NK-92 (cell line): ENCODE results near the gene DDX19B.
"Not testable (repeated sequence)": the region's sequence is repeated elsewhere in the genome, so short reads cannot be mapped to it uniquely, and the experiment has no call there.

Experiments used
- DNase-seq: peaks from one replicate; lab custom pipeline; 2025; ENCODE audit not compliant: unreplicated experiment; lab: John Stamatoyannopoulos, UW

DDX19B gene

DNA sequence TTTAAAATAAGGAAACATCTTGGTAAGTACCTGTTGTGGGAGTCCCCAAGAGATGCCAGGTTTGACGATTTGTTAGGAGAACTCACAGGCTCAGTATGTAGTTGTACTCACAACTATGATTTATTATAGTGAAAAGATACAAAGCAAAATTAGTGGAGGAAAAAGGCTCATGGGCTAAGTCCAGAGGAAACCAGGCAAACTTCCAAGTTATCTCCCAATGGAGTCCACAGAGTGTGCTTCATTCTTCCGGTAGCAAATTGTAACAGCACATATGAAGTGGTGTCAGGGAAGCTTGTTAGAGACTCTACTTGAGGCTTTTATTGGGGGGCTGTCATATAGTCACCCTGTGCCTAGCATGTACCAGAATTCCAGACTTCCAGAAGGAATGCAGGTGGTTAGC is 50.0 kb downstream of the DDX19B start:
- DNase-seq: no peak

DNA sequence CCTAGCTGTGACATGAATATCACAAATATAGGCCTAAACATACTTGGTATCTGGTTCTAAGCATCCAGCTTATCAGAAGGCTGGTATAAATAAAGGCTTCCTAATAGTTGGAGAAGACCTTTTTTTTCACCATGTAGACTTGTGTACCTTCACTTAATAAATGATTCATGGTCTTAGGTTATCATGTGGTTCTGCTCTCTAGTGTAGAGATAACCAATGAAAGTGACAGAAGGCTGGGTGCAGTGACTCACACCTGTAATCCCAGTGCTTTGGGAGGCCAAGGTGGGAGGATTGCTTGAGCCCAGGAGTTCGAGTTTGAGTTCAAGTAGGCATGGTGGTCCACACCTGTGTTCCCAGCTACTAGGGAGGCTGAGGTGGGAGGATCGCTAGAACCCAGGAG is 50.8 kb downstream of the DDX19B start:
- no peak for DNase-seq

DNA sequence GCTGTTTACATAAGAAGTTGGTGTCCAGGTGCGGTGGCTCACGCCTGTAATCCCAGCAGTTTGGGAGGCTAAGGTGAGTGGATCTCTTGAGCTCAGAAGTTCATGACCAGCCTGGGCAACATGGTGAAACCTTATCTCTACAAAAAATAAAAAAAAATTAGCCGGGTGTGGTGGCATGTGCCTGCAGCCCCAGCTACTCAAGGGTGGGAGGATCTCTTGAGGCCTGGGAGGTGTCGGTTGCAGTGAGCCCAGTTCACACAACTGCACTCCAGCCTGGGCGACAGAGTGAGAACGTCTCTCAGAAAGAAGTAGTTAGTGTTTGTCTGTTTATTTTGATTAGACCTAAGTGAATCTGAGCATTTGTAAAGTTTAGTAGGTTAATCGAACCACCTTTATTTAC is 60.6 kb downstream of the DDX19B start:
- no peak for DNase-seq

DNA sequence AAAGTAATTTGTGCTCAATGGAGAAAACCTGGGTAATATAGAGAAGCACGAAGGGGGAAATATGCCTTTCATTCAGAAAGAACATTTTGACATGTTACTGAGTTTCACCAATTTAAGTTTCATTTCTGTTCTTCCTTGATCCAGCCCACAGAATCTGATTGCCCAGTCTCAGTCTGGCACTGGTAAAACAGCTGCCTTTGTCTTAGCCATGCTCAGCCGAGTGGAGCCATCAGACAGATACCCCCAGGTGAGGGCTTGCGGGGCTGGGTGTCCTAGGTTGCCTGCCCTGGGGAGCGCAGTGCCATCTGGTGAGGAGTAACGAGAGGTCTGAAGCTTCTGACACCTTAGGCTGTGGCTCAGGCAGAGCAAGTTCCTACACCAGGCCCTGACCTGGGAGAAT is 65.4 kb downstream of the DDX19B start:
- DNase-seq: no peak

DNA sequence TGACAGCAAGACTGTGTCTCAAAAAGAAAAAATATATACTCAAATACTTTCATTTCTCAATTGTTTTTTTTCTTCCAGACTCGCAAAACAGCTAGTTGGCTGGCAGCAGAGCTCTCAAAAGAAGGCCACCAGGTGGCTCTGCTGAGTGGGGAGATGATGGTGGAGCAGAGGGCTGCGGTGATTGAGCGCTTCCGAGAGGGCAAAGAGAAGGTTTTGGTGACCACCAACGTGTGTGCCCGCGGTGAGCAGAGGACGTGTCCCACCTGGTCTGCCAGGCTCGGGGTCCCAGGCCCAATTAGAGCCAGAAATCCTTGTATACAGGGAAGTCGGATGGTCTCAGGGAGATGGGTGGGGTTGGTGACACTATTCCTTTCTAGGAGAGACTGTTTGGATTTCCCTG is 71.2 kb downstream of the DDX19B start:
- not testable (repeated sequence) for DNase-seq

DNA sequence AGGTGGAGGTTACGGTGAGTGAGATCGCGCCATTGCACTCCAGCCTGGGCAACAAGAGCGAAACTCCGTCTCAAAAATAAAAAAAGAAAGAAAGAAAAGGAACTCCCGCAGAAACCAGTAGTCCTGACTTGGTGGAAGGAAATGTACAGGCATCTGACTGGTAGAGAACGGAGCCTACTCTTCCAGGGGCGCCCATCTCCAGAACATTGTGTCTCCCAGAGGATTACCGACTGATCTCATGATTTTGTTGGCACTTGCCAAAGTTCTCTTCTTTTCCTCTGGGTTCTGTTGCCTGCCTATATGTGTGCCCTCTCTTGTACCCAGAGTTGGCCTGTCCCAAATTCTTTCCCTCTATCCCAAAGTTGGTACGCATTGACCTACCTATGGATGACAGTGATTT is 71.9 kb downstream of the DDX19B start:
- no peak for DNase-seq

DNA sequence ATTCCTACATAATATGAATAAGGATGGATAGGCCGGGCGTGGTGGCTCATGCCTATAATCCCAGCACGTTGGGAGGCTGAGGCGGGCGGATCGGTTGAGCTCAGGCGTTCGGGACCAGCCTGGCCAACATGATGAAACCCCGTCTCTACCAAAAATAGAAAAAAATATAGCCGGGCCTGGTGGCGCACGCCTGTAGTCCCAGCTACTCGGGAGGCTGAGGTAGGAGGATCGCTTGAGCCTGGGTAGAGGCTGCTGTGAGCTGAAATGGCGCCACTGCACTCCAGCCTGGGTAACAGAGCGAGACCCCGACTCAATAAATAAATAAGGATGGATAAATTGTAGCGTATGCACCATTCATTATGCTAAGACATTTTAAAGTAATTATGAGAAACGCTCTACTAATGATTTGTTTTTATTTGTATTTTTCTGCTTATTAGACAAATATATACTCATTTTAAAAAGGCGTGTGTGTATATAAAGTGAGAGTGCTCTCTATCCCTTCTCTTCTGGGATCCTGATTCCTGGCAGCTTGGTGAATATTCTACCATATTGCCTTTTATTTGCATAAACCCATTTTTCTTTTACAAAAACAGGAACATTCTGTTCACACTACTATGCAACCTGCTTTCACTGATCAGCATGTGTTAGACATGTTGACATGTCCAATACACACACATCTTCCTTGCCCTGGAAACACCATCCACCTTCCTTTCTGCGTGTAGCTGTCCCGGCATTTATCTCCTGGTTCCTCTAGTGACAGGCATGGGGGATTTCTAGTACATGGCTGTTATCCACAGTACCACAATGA is 74.1 kb downstream of the DDX19B start:
- DNase-seq: no peak

DNA sequence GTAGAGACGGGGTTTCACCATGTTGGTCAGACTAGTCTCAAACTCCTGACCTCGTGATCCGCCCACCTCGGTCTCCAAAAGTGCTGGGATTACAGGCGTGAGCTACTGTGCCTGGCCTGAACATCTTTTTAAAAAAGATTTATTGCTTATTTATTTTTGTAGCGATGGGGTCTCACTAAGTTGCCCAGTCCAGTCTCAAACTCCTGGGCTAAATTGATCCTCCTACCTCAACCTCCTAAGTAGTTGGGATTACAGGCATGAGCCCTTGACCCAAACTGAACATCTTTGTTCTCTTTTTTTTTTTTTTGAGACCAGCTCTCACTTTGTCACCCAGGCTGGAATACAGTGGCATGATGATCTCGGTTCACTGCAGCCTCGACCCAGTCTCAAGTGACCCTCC is 75.2 kb downstream of the DDX19B start:
- DNase-seq: no peak

DNA sequence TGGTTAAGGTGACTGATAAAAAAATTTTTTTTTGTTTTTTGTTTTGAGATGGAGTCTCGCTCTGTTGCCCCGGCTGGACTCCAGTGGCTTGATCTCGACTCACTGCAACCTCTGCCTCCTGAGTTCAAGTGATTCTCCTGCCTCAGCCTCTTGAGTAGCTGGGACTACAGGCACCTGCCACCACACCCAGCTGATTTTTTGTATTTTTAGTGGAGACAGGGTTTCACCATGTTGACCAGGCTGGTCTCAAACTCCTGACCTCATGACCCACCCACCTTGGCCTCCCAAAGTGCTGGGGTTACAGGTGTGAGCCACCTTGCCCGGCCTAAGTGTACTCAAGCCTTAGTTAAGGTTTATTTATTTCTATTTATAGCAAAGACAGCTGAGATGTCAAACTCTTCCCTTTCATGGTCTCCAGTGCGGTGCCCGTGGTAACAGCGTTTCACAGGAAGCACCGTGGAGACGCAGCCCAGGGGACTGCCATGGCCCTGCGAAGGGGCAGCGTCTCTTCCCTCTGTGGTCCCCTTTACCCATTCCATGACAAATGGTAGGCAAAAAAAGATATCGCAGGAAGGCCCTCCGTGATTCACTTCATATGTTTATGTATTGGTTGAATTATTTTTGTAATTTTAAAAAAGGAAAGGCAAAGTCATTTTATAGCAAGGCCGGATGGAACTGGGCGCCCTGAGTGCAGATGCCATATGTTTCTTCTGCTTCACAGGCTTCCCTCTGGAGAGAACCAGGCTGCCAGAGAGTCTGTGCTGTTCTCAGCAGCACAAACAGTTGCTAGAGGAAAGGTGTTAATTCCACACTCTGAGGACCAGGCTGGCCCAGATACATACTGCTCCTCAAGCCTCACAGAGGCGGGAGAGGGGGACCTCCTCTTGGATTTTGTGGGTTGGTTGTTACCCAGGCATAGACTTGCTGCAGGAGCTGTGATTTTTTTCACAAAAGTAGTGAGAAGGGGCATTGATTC is 76.9 kb downstream of the DDX19B start:
- no peak for DNase-seq

DNA sequence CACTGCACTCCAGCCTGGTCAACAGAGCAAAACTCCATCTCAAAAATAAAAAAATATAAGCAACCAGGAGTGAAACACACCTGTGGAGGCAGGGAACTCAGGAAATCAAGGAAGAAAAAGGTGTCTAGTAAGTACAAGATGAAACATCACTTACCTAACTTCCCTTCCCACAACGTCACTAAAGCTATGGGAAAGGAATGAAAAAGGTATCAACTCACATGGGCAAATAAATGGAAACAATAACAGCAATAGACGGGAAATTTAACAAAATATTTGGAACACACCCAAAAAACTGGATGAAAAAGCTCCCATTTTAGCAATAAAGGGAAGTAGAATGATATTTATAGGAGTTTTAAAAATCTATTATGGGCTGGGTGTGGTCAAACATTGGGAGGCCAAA is 78.8 kb downstream of the DDX19B start:
- DNase-seq: no peak

DNA sequence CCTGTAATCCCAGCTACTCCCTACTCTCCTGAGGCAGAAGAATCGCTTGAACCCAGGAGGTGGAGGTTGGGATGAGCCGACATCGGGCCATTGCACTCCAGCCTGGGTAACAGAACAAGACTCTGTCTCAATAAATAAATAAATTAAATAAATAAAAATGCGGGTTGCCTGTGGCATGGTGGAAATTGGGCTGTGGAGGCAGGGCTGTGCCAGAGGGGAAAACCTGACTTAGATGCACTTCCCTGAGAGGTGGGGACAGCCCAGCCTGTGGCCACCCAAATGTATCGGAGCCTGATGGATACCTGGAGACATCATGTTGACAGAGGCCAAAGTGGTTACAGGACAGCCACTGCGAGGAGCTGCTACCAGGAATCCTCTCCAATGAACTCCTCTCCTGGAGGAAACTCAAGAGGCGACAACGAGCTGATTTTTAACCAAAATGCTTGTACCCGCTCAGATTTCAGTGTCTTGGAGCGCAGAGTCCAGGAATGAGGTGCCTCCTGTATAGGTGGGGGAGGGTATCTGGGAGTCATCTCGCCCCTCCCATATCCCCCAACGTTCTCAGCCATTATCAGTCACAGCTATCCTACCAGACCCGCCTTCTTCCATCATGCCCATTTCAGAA is 80.0 kb downstream of the DDX19B start:
- no peak for DNase-seq

DNA sequence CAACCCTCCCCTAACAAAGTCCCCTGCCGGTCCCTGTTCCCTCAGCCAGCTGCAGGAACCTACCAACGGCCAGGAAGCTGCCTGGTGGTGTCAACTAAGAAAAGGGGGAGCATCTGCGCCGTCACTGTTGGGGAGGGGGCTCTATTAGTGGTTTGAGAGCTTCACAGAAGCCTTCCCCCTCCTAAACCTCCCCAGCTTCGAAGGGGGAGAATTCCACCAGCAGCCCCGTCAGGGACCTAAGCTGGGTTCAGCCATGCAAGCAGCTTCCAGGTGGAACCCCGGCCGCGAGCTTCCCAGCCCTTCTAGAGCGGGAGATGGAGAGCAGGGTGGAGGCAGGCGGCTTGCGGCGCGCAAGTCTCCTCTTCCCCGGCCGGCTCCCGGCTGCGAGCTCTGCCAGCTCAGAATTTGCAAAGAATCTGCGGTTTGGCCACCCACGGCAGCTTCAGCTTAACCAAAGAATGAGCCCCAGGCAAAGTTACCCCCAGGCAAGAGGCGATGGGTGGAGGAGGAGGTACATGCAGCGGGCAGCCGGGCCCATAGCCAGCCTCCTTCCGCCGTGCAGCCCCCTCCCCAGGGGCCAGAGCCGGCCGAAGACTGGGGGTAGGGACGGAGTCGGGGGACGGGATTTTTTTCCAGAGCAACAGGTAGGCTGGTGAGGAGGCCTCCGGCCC is 81.4 kb downstream of the DDX19B start:
- DNase-seq: no peak

DNA sequence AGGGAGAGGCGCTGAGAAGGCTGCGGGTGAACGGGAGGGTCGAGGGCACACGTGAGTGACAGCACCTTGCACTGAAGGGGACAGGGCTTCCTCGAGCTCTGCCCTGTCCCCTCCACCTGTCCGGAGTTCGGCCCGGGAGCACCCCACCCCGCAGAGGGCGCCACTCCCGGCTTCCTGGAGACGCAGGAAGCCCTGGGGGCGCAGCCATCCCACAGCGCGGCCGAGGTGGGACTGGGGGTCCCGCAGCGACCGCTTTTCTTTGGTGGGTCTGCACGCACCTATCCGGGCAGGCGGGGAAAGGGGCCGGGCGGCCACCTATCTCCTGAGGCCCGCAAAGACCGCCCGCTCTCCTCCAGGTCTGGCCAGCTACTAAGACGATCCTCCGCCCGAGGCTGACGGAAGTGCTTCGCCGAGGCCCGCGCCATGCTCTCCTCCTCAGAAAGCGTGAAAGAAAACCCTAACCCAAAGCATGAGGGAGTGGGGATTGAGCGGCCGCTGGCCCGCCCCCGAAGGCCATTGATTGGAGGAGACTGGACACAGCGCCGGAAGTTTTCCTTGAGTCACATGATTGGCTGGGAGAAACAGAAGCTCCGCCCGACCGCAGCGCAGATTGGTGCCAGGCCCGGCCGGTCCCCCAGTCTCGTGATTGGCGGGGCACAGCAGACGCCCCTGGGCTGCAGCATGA is 82.1 kb downstream of the DDX19B start:
- peak; percentile 79 for DNase-seq

DNA sequence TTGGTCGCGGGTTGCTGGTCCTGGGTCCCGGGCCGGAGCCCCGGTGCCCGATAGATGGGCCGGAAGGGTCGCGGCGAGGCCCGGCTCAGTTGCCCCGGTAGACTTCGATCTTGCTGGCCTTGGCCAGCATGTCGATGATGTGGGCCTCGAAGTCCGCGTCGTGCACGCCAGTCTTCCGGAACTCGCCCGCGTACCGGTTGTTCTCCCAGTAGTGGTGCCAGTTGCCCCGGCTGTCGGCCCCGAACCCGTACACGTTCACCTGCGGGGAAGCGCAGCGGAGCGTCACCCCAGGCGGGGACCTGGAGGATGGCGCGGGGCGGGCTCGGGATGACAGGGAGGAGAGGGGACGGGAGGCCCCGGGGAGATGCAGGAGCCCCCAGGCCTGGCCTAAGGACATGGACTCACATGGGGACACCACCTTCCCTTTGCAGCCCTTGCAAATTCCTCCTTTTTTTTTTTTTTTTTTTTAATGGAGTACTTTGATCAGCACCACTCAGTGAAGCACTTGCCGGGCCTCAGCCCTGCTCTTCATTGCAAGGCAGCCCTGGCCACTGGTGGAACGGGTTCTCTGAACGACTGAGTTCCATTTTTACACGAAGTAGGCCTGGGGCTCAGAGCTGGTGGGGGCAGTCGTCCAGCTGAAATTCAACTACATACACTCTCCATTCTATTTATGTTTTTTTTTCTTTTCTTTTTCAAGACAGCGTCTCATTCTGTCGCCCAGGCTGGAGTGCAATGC is 82.8 kb downstream of the DDX19B start:
- DNase-seq: no peak

DNA sequence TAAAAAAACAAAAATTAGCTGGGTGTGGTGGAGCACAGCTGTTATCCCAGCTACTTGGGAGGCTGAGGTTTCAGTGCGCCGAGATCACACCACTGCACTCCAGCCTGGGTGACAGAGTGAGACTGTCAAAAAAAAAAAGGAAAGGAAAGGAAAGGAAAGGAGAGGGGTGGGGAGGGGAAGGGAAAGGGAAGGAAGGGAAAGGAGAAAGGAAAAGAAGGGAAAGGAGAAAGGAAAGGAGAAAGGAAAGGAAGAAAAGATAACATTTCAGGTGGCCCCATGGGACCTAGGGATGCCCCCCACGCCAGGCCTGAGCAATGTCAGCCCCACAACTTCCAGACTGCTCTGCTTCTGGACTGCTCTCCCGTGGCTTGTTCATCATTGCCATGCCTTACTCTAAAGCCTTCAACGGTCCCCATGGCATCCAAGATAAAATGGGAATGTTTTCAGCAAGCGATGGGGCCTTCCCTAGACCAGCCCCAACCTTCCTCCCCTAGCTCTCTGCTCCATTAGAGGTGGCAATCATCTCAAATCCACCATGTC is 84.5 kb downstream of the DDX19B start:
- DNase-seq: no peak
